ENCODE results near the gene STAB2. TPM values are rescaled to one million over a fixed set of nuclear protein-coding genes. Genes with fewer than 3 reads are reported as not detected.

STAB2 gene
- polyA plus RNA-seq, 1 donor from 2014 or later = not detected

- no peaks in the 10 kb centered on the region for H3K9me3 ChIP-seq (ENCODE audit: low read length)
- H4K20me1 ChIP-seq (ENCODE audit: insufficient read depth) = no peaks in the 10 kb centered on the region
- no peak overlapping the region for H3K4me3 ChIP-seq (ENCODE audit: low read length)
- H3K9me2 ChIP-seq (ENCODE audit: insufficient read depth, low read length) = no peaks in the 10 kb centered on the region
- TF ChIP-seq SMC3 (conservative IDR thresholded peaks at IDR 0.05; ENCODE audit: poor library complexity) = no peak
- no peak for TF ChIP-seq TAF1 (IDR thresholded peaks at IDR 0.05; ENCODE audit: low read depth)
- TF ChIP-seq EP300 (conservative IDR thresholded peaks at IDR 0.05; ENCODE audit: poor library complexity, severe bottlenecking) = no peak
- no peak for TF ChIP-seq CTCF (IDR thresholded peaks at IDR 0.05; ENCODE audit: poor library complexity, severe bottlenecking)
- no peak for TF ChIP-seq POLR2AphosphoS5 (IDR thresholded peaks at IDR 0.05)
- no peak for TF ChIP-seq MXI1 (conservative IDR thresholded peaks at IDR 0.05; ENCODE audit: poor library complexity, severe bottlenecking)
- no peak for TF ChIP-seq EZH2 (IDR thresholded peaks at IDR 0.05; ENCODE audit: borderline replicate concordance, insufficient read depth, low read length, poor library complexity, severe bottlenecking)
- TF ChIP-seq RAD21 (conservative IDR thresholded peaks at IDR 0.05) = no peak
- TF ChIP-seq REST (IDR thresholded peaks at IDR 0.05; ENCODE audit: borderline replicate concordance) = no peak
- H3K27me3 ChIP-seq (ENCODE audit: insufficient read depth, low read depth, low read length) = no peaks in the 10 kb centered on the region
- H3K9ac ChIP-seq (ENCODE audit: low read length) = no peak overlapping the region
- no peak overlapping the region for H3K4me2 ChIP-seq (ENCODE audit: low read length)
- H3K79me2 ChIP-seq (replicated peaks; ENCODE audit: insufficient read depth, low read length) = no peaks in the 10 kb centered on the region
- H2AFZ ChIP-seq (ENCODE audit: low read depth, low read length) = no peak overlapping the region
- no peaks in the 10 kb centered on the region for H3K36me3 ChIP-seq (ENCODE audit: insufficient read depth, low read length)
- no peak overlapping the region for H3K27ac ChIP-seq (ENCODE audit: low read length)
- H3F3A ChIP-seq (ENCODE audit: insufficient read depth, low read length, poor library complexity, severe bottlenecking) = no peaks in the 10 kb centered on the region
These were observed 14.1 kb downstream of the STAB2 start for GRCh38 chr12:103600967-103601728.

- H4K20me1 ChIP-seq (ENCODE audit: insufficient read depth) = no peaks in the 10 kb centered on the region
- no peak overlapping the region for H2AFZ ChIP-seq (ENCODE audit: low read depth, low read length)
- no peak overlapping the region for H3K9ac ChIP-seq (ENCODE audit: low read length)
- no peaks in the 10 kb centered on the region for H3K27me3 ChIP-seq (ENCODE audit: insufficient read depth, low read depth, low read length)
- H3K9me3 ChIP-seq (ENCODE audit: low read length) = no peaks in the 10 kb centered on the region
- H3K27ac ChIP-seq (ENCODE audit: low read length) = no peak overlapping the region
- TF ChIP-seq RAD21 (conservative IDR thresholded peaks at IDR 0.05) (no peak), CTCF (IDR thresholded peaks at IDR 0.05; ENCODE audit: poor library complexity, severe bottlenecking) (no peak), MXI1 (conservative IDR thresholded peaks at IDR 0.05; ENCODE audit: poor library complexity, severe bottlenecking) (no peak), POLR2AphosphoS5 (IDR thresholded peaks at IDR 0.05) (no peak), TAF1 (IDR thresholded peaks at IDR 0.05; ENCODE audit: low read depth) (no peak), EP300 (conservative IDR thresholded peaks at IDR 0.05; ENCODE audit: poor library complexity, severe bottlenecking) (no peak), REST (IDR thresholded peaks at IDR 0.05; ENCODE audit: borderline replicate concordance) (no peak), EZH2 (IDR thresholded peaks at IDR 0.05; ENCODE audit: borderline replicate concordance, insufficient read depth, low read length, poor library complexity, severe bottlenecking) (no peak), SMC3 (conservative IDR thresholded peaks at IDR 0.05; ENCODE audit: poor library complexity) (no peak)
- H3K79me2 ChIP-seq (replicated peaks; ENCODE audit: insufficient read depth, low read length) = no peaks in the 10 kb centered on the region
- no peaks in the 10 kb centered on the region for H3F3A ChIP-seq (ENCODE audit: insufficient read depth, low read length, poor library complexity, severe bottlenecking)
- H3K4me3 ChIP-seq (ENCODE audit: low read length) = no peak overlapping the region
- H3K9me2 ChIP-seq (ENCODE audit: insufficient read depth, low read length) = no peaks in the 10 kb centered on the region
- H3K36me3 ChIP-seq (ENCODE audit: insufficient read depth, low read length) = no peaks in the 10 kb centered on the region
- no peak overlapping the region for H3K4me2 ChIP-seq (ENCODE audit: low read length)
These were observed 33.3 kb downstream of the STAB2 start for GRCh38 chr12:103620395-103620794.

All from neural cell (in vitro differentiated cells).